HepG2 (cell line): ENCODE results near the gene TCFL5. TPM values are rescaled to one million over a fixed set of nuclear protein-coding genes. Genes with fewer than 3 reads are reported as not detected.

ENCODE experiments used
- ARID3A ChIP-seq: IDR thresholded peaks from 2 replicates; pipeline ENCODE4 v1.6.1; 2012; ENCODE audit warnings: low read depth, low read length, improper control_type of control experiment
- ATF6 ChIP-seq: sonication (generic); formaldehyde crosslinking; conservative IDR thresholded peaks from 2 replicates; pipeline ENCODE4 v1.4.0; 2020; ENCODE audit warnings: missing genetic modification reagents
- BRF2 ChIP-seq: sonication (generic); formaldehyde crosslinking; IDR thresholded peaks from 2 replicates; pipeline ENCODE4 v1.8.1; 2022; ENCODE audit warnings: mild to moderate bottlenecking, missing genetic modification reagents
- ELF1 ChIP-seq: sonication (generic); formaldehyde crosslinking; IDR thresholded peaks from 2 replicates; pipeline ENCODE4 v1.4.0; 2020; ENCODE audit warnings: missing genetic modification reagents
- GPBP1L1 ChIP-seq: sonication (generic); formaldehyde crosslinking; IDR thresholded peaks from 2 replicates; pipeline ENCODE4 v1.5.0; 2020; ENCODE audit warnings: mild to moderate bottlenecking, missing genetic modification reagents
- KLF6 ChIP-seq: IDR thresholded peaks from 2 replicates; pipeline ENCODE4 v1.8.0; 2016; ENCODE audit warnings: missing biosample characterization, missing genetic modification reagents
- ONECUT2 ChIP-seq: sonication (generic); formaldehyde crosslinking; IDR thresholded peaks from 2 replicates; pipeline ENCODE4 v1.4.0; 2020; ENCODE audit warnings: missing genetic modification reagents
- POGK ChIP-seq: sonication (generic); formaldehyde crosslinking; conservative IDR thresholded peaks from 2 replicates; pipeline ENCODE4 v1.8.0; 2022; ENCODE audit warnings: mild to moderate bottlenecking, moderate library complexity, missing genetic modification reagents
- PRDM15 ChIP-seq: sonication (generic); formaldehyde crosslinking; IDR thresholded peaks from 2 replicates; pipeline ENCODE4 v1.4.0; 2020; ENCODE audit warnings: missing genetic modification reagents
- SMAD1 ChIP-seq: sonication (generic); formaldehyde crosslinking; IDR thresholded peaks from 2 replicates; pipeline ENCODE4 v1.4.0; 2020; ENCODE audit warnings: missing genetic modification reagents, low read depth, mild to moderate bottlenecking, borderline replicate concordance
- SSRP1 ChIP-seq: IDR thresholded peaks from 2 replicates; pipeline ENCODE4 v1.6.1; 2016; ENCODE audit warnings: control low read depth
- TAF15 ChIP-seq: fragments of 200-400 bp; formaldehyde crosslinking; IDR thresholded peaks from one replicate; pipeline ENCODE4 v1.6.1; 2018; ENCODE audit warnings: mild to moderate bottlenecking, low read depth, low read length; ENCODE audit not compliant: poor library complexity, severe bottlenecking
- ZBTB25 ChIP-seq: IDR thresholded peaks from 2 replicates; pipeline ENCODE4 v1.6.1; 2018; ENCODE audit warnings: missing genetic modification reagents
- ZNF367 ChIP-seq: sonication (generic); formaldehyde crosslinking; IDR thresholded peaks from 2 replicates; pipeline ENCODE4 v1.4.0; 2020; ENCODE audit warnings: missing genetic modification reagents, borderline replicate concordance
- ZNF556 ChIP-seq: sonication (generic); formaldehyde crosslinking; IDR thresholded peaks from 2 replicates; pipeline ENCODE4 v1.4.0; 2020; ENCODE audit warnings: mild to moderate bottlenecking, missing genetic modification reagents, borderline replicate concordance
- polyA plus RNA-seq, 8 experiments: library from polyadenylated mRNA; depleted of rRNA in 3 of 8; stranded (reverse) in 7 of 8; unstranded in 1 of 8; fragments of >200 nt; fragmentation: Illumina TruSeq in 4 of 8; extraction: Trizol in 4 of 8; gene quantifications; 2 replicates each; pipeline versions ENCODE4 v1.2.1 to v1.2.3, GENCODE V29; 2011 to 2016; ENCODE audit warnings: low read depth in 4 of 8, missing spikeins in 1 of 8, mixed read lengths in 1 of 8; ENCODE audit not compliant: insufficient read depth in 1 of 8
- total RNA-seq, 5 experiments: library from RNA; depleted of rRNA; stranded (reverse); fragments of >200 nt; fragmentation: Illumina TruSeq; extraction: Trizol; gene quantifications; 2 replicates each; pipeline ENCODE4 v1.2.3, GENCODE V29; 2016; ENCODE audit warnings: low read depth in 1 of 5

Gene TCFL5
- total and polyA plus RNA-seq, 2 of the 13 experiments (the other 11 are each of a cell fraction or from before 2014, with no cell fraction given): 14.8 to 20.0 TPM

- no peak for TF ChIP-seq ATF6 (CRISPR knock-in tag)
- TF ChIP-seq ZNF556 (CRISPR knock-in tag): 0 out of 2 replicates have a peak, but pooled peaks have one; percentile 22
- TF ChIP-seq ARID3A: no peak
- TF ChIP-seq GPBP1L1 (CRISPR knock-in tag): no peak
- no peak for TF ChIP-seq TAF15
- no peak for TF ChIP-seq BRF2 (CRISPR knock-in tag)
- TF ChIP-seq ONECUT2 (CRISPR knock-in tag): no peak
- TF ChIP-seq ELF1 (CRISPR knock-in tag): no peak
- no peak for TF ChIP-seq ZBTB25 (CRISPR knock-in tag)
- peak; percentile 56; the same call in 1 of the 2 replicates for TF ChIP-seq SSRP1 (CRISPR knock-in tag)
- no peak for TF ChIP-seq ZNF367 (CRISPR knock-in tag)
- TF ChIP-seq POGK (CRISPR knock-in tag): 0 out of 2 replicates have a peak, but pooled peaks have one; percentile 50
- no peak for TF ChIP-seq PRDM15 (CRISPR knock-in tag)
- no peak for TF ChIP-seq SMAD1 (CRISPR knock-in tag)
- no peak for TF ChIP-seq KLF6 (CRISPR knock-in tag)
Observed at GRCh38 chr20:62872184-62872847, 10.7 kb upstream of the TCFL5 start (continued).
